ENCODE measurements around the gene TNP2.

TNP2 gene

GRCh38 chr16:11272921-11273720, 4.0 kb upstream of the TNP2 start, which contains the start of gene PRM3:
TSS of gene PRM3 (minus strand) at chr16:11273629. CDS start at chr16:11273595, 34 bp downstream.
- peaks cover 50% of the 10 kb centered on the region for H3K27me3 ChIP-seq (ENCODE audit: control insufficient read depth, insufficient read depth, low read length)
- no peak within 1 kb of the TSS for H3K4me3 ChIP-seq (ENCODE audit: low read length)
- no peaks in the 10 kb centered on the region for H3K36me3 ChIP-seq (ENCODE audit: insufficient read depth, low read length)
- no peaks in the 10 kb centered on the region for H3K9me3 ChIP-seq (replicated peaks; ENCODE audit: low read length)
- H3K9ac ChIP-seq (ENCODE audit: low read depth, low read length): no peak within 1 kb of the TSS
- H3K4me2 ChIP-seq (ENCODE audit: low read length): no peak within 1 kb of the TSS
- H3K4me1 ChIP-seq (ENCODE audit: control insufficient read depth, insufficient read depth, low read length): no peaks in the 10 kb centered on the region

DNA sequence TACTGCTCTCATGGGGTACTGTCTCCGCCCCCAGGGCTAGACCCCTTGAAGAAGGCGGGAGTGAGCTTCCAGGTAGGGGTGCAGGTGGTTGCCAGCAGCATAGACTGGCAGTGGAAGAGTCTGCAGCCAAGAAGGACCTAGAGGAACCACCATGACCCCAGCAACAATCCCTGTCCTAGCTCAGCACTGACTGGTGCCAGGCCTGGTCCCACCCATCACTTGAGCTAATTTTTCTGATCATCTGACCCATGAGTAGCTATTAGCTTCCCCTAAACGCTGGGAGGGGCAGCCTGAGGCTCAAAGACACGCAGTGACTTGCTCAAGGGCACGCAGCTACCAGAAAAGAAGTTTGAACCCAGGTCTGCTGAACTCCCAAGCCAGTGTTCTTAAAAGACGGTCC, 3.4 kb upstream of the TNP2 start:
- H3K9me3 ChIP-seq (replicated peaks; ENCODE audit: low read length): no peaks in the 10 kb centered on the region
- H3K9ac ChIP-seq (ENCODE audit: low read depth, low read length): no peak overlapping the region
- no peak overlapping the region for H3K4me3 ChIP-seq (ENCODE audit: low read length)
- no peaks in the 10 kb centered on the region for H3K36me3 ChIP-seq (ENCODE audit: insufficient read depth, low read length)
- peaks cover 44% of the 10 kb centered on the region for H3K27me3 ChIP-seq (ENCODE audit: control insufficient read depth, insufficient read depth, low read length)
- H3K4me2 ChIP-seq (ENCODE audit: low read length): no peak overlapping the region
- no peaks in the 10 kb centered on the region for H3K4me1 ChIP-seq (ENCODE audit: control insufficient read depth, insufficient read depth, low read length)

- no peak overlapping the region for H3K4me3 ChIP-seq (ENCODE audit: low read length)
- H3K4me2 ChIP-seq (ENCODE audit: low read length): no peak overlapping the region
- no peaks in the 10 kb centered on the region for H3K4me1 ChIP-seq (ENCODE audit: control insufficient read depth, insufficient read depth, low read length)
- H3K9ac ChIP-seq (ENCODE audit: low read depth, low read length): no peak overlapping the region
- peaks cover 36% of the 10 kb centered on the region for H3K27me3 ChIP-seq (ENCODE audit: control insufficient read depth, insufficient read depth, low read length)
- H3K9me3 ChIP-seq (replicated peaks; ENCODE audit: low read length): no peaks in the 10 kb centered on the region
- no peaks in the 10 kb centered on the region for H3K36me3 ChIP-seq (ENCODE audit: insufficient read depth, low read length)
Measured at GRCh38 chr16:11271610-11272009, 2.5 kb upstream of the TNP2 start.

DNA sequence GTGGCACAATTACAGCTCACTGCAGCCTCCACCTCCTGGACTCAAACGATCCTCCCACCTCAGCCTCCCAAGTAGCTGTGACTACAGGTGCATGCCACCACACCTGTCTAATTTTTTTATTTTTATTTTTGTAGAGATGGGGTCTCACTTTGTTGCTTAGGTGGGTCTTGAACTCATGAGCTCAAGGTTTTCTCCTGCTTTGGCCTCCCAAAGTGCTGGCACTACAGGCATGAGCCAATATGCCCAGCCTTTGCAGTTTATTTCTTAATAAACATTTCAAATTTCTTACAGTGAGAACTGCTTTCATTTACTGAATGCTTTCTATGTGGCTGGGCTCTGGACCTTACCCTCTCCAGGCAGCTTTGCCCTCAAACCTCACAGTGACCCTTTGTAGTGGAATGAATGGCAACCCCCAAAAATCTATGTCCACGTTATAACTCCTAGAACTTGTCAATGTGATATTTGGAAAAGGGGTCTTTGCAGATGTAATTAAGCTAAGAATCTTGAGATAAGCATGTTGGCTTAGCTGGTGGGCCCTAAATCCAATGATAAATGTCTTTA, 1.6 kb upstream of the TNP2 start:
- H3K4me3 ChIP-seq (ENCODE audit: low read length): no peak overlapping the region
- no peaks in the 10 kb centered on the region for H3K4me1 ChIP-seq (ENCODE audit: control insufficient read depth, insufficient read depth, low read length)
- no peaks in the 10 kb centered on the region for H3K9me3 ChIP-seq (replicated peaks; ENCODE audit: low read length)
- peaks cover 35% of the 10 kb centered on the region for H3K27me3 ChIP-seq (ENCODE audit: control insufficient read depth, insufficient read depth, low read length)
- no peak overlapping the region for H3K9ac ChIP-seq (ENCODE audit: low read depth, low read length)
- no peak overlapping the region for H3K4me2 ChIP-seq (ENCODE audit: low read length)
- no peaks in the 10 kb centered on the region for H3K36me3 ChIP-seq (ENCODE audit: insufficient read depth, low read length)

GRCh38 chr16:11265124-11265523, 4.0 kb downstream of the TNP2 start:
- Histone ChIP-seq H3K9me3 (replicated peaks; ENCODE audit: low read length) (no peaks in the 10 kb centered on the region), H3K9ac (ENCODE audit: low read depth, low read length) (no peak overlapping the region), H3K27me3 (ENCODE audit: control insufficient read depth, insufficient read depth, low read length) (peaks cover 50% of the 10 kb centered on the region), H3K36me3 (ENCODE audit: insufficient read depth, low read length) (no peaks in the 10 kb centered on the region), H3K4me3 (ENCODE audit: low read length) (no peak overlapping the region), H3K4me1 (ENCODE audit: control insufficient read depth, insufficient read depth, low read length) (no peaks in the 10 kb centered on the region), H3K4me2 (ENCODE audit: low read length) (no peak overlapping the region)

DNA sequence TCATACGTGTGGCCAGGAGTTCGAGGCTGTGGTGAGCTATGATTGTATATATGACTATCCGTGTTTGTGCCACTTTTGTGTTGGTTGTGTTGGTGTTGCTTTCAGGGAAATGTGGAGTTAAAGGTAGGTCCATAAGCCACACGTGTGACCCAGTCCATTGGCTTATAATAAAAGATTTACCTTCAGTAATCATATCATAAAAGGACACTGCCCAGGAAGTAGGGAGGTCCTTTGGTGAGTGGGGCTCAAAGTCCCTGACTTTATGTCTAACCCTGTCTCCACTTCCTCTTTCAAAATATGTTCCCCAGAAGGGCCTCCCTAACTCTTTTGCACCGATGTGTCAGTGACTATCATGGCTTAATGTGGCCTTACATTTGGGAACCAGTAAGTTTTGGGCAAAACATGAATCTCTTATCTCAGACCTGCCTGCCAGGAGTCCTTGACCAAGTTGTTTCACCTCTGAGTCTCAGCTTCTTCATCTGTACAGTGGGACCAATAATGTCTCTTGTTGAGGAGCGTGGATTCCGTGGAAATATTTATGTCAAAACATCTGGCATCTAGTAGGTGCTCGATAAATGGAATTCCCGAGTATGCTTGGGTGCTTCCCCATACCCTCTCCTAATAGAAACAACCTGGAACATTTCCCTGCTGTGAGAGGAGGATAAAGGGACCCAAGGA, 4.8 kb downstream of the TNP2 start:
- Histone ChIP-seq H3K9me3 (replicated peaks; ENCODE audit: low read length) (no peaks in the 10 kb centered on the region), H3K9ac (ENCODE audit: low read depth, low read length) (no peak overlapping the region), H3K36me3 (ENCODE audit: insufficient read depth, low read length) (no peaks in the 10 kb centered on the region), H3K4me2 (ENCODE audit: low read length) (no peak overlapping the region), H3K4me3 (ENCODE audit: low read length) (no peak overlapping the region), H3K27me3 (ENCODE audit: control insufficient read depth, insufficient read depth, low read length) (peaks cover 47% of the 10 kb centered on the region), H3K4me1 (ENCODE audit: control insufficient read depth, insufficient read depth, low read length) (peaks cover under 1% of the 10 kb centered on the region)

- Histone ChIP-seq H3K27me3 (ENCODE audit: control insufficient read depth, insufficient read depth, low read length) (peaks cover 44% of the 10 kb centered on the region), H3K4me2 (ENCODE audit: low read length) (no peak overlapping the region), H3K36me3 (ENCODE audit: insufficient read depth, low read length) (no peaks in the 10 kb centered on the region), H3K4me3 (ENCODE audit: low read length) (no peak overlapping the region), H3K4me1 (ENCODE audit: control insufficient read depth, insufficient read depth, low read length) (peaks cover 6% of the 10 kb centered on the region), H3K9me3 (replicated peaks; ENCODE audit: low read length) (no peaks in the 10 kb centered on the region), H3K9ac (ENCODE audit: low read depth, low read length) (no peak overlapping the region)
Measured at GRCh38 chr16:11263737-11264136, 5.4 kb downstream of the TNP2 start.

DNA sequence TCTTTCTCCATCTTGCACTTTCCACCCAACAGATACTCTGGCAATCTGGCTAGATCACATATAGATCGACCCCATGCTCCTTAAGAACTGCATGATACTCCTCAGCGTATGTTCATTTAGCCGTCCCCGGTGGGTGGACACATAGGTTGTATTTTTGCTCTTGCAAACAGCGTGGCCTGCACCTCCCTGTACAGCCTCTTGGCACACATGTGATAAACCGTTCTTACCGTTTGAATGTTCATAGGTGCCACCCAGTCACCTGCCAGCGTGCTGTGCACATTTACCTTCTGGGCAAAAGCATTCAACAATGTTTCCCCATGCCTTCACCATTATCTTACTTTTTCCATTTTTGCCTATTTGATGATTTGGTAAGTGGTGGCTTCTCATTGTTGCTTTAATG, 6.2 kb downstream of the TNP2 start:
- Histone ChIP-seq H3K4me2 (ENCODE audit: low read length) (no peak overlapping the region), H3K9me3 (replicated peaks; ENCODE audit: low read length) (no peaks in the 10 kb centered on the region), H3K27me3 (ENCODE audit: control insufficient read depth, insufficient read depth, low read length) (peaks cover 44% of the 10 kb centered on the region), H3K4me3 (ENCODE audit: low read length) (no peak overlapping the region), H3K9ac (ENCODE audit: low read depth, low read length) (no peak overlapping the region), H3K4me1 (ENCODE audit: control insufficient read depth, insufficient read depth, low read length) (peaks cover 7% of the 10 kb centered on the region), H3K36me3 (ENCODE audit: insufficient read depth, low read length) (no peaks in the 10 kb centered on the region)

DNA sequence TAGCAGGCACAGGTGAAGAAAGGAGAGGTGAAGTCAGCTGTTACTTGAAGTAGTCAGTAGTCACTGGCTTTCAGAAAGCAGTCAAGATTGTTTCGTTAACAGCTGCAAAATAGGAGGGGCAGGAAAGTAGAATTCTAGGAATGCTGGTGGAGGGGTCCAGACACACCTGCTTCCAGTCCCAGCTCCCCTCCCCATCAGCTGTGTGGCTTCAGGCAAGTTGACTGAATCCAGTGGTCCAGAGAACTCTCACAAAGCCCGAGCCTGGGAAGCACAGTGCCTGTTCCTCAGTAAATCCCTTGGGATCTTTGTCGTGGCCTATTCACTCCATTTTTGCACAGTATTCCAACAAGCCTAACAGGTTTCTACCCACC, 8.5 kb downstream of the TNP2 start:
- Histone ChIP-seq H3K4me3 (ENCODE audit: low read length) (no peak overlapping the region), H3K27me3 (ENCODE audit: control insufficient read depth, insufficient read depth, low read length) (peaks cover 42% of the 10 kb centered on the region), H3K9ac (ENCODE audit: low read depth, low read length) (no peak overlapping the region), H3K9me3 (replicated peaks; ENCODE audit: low read length) (no peaks in the 10 kb centered on the region), H3K4me2 (ENCODE audit: low read length) (no peak overlapping the region), H3K36me3 (ENCODE audit: insufficient read depth, low read length) (no peaks in the 10 kb centered on the region), H3K4me1 (ENCODE audit: control insufficient read depth, insufficient read depth, low read length) (peaks cover 12% of the 10 kb centered on the region)

- Histone ChIP-seq H3K9me3 (replicated peaks; ENCODE audit: low read length) (no peaks in the 10 kb centered on the region), H3K36me3 (ENCODE audit: insufficient read depth, low read length) (no peaks in the 10 kb centered on the region), H3K4me2 (ENCODE audit: low read length) (no peak overlapping the region), H3K4me1 (ENCODE audit: control insufficient read depth, insufficient read depth, low read length) (peaks cover 15% of the 10 kb centered on the region), H3K9ac (ENCODE audit: low read depth, low read length) (no peak overlapping the region), H3K4me3 (ENCODE audit: low read length) (no peak overlapping the region), H3K27me3 (ENCODE audit: control insufficient read depth, insufficient read depth, low read length) (peaks cover 36% of the 10 kb centered on the region)
Measured at GRCh38 chr16:11259655-11260595, 9.2 kb downstream of the TNP2 start.
